UCSD-AML1 (cell line): ENCODE data around the gene GPC5.

Experiments
- DNase-seq: peaks from one replicate; lab custom pipeline; 2025; ENCODE audit not compliant: unreplicated experiment; lab: John Stamatoyannopoulos, UW

GPC5 gene

GRCh38 chr13:92312823-92313222, 914.4 kb downstream of the GPC5 start:
- no peak for DNase-seq

DNA sequence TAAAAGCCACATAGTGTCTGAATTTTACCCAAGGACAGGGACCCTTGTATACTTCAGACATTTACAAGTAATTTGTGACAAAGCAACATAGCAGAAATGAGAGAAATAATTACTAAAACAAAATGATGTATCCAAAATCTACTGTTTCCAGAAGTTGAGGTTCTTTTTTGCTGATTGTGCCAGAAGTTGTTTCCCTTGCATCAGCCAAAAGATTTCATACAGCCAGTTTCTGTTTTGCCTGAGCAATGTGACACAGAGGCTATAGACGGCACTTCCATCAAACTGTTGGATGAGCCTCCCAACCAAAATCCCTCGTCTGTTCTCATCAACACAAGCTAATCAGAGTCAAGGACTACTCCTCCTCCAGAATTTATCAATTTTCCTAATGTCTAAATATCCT, 915.0 kb downstream of the GPC5 start:
- DNase-seq, result no peak

GRCh38 chr13:92315265-92315664, 916.8 kb downstream of the GPC5 start:
- no peak for DNase-seq

DNA sequence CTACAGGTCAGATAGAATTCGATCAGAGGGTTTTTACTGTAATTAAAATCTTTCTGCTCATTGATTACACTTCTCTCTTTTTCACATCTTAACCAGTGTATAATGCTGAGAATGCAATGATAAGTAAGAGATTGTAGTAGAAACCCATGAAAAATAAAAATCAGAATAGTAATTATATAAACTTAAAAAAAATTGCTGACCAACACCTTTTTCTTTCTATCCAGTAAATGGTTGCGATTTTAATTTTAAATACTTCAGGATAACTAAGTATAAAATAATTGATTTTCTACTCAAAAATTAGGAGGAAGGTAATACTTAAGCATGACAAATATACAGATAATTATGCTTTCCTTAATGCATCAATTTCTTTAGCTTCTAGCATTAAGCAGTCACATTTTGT, 917.6 kb downstream of the GPC5 start:
- DNase-seq, result no peak

DNA sequence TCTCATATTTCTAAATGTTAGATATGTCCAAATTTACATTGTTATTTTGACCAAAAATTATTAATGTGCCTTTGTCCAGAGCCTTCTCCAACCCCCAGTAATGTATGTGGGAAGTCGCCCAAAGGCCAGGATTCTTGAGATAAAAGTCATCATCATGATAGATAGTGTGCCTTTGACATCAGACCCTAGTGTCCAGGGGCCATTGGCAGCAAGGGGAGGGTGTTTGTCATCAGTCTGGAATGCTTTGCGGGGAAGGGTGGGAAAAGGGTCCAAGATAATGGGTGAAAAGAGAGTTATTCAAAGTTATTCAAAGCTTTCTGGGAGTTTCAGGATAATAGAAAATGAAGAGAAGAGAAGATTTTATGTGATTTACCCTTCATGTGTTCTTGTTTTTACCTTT, 918.6 kb downstream of the GPC5 start:
- DNase-seq, result no peak

- DNase-seq, result no peak
These were observed 921.9 kb downstream of the GPC5 start for GRCh38 chr13:92320323-92320722.

DNA sequence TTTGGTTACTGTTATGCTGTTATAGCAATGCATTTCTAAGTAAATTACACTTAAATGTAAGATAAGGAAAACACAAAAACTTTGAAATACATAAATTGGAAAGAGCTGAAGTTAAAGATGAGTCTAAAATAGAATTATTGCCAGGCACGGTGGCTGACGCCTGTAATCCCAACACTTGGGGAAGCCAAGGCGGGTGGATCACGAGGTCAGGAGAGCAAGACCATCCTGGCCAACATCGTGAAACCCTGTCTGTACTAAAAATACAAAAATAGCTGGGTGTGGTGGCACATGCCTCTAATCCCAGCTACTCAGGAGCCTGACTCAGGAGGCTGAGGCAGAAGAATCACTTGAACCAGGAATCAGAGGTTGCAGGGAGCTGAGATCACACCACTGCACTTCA, 922.8 kb downstream of the GPC5 start:
- DNase-seq, result no peak

- DNase-seq, result no peak
These were observed 947.2 kb downstream of the GPC5 start for GRCh38 chr13:92345627-92346026.

GRCh38 chr13:92346046-92346445, 947.6 kb downstream of the GPC5 start:
- no peak for DNase-seq

GRCh38 chr13:92354583-92354982, 956.2 kb downstream of the GPC5 start:
- DNase-seq, result no peak

DNA sequence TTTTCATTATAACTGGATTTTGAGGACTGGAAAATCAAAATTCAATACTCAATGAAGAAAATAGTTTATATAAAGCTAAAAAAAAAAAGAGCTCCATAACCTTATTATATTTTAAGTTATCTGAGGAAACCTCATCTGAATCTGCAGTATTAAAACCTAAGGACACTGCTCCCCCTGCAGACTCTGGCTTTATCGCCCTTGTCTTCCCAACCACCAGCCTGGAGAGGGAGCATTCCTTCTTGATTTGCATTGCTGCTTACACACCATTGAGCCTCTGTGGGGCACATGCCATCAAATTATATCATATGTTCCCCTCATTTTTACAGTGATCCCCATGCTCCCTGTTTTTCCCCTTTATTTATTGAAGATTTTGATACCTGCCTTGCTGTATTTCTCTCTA, 956.8 kb downstream of the GPC5 start:
- peak; percentile 14 for DNase-seq

GRCh38 chr13:92362717-92363116, 964.3 kb downstream of the GPC5 start:
- DNase-seq, result no peak

GRCh38 chr13:92365904-92366303, 967.5 kb downstream of the GPC5 start:
- no peak for DNase-seq

DNA sequence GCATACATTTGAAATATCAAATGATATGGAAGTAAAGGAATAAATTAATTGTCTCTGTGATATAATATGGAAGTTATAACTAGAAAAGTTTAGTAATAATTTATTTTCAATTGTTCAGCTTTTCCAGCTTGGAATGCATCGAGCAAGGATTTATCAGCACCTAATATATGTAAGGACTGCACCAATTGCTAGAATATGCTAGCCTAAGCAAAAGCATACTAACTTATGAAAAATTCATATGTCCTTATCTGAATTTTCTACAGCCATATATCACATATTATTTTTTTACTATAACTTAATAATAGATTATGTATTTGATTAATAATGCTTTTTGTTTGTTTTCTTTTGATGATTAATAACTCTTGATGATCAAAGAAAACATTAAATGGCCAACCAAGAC, 979.0 kb downstream of the GPC5 start:
- DNase-seq, result no peak

- DNase-seq, result no peak
These were observed 981.0 kb downstream of the GPC5 start for GRCh38 chr13:92379371-92379770.

GRCh38 chr13:92384410-92384809, 986.0 kb downstream of the GPC5 start:
- no peak for DNase-seq

GRCh38 chr13:92387245-92387644, 988.8 kb downstream of the GPC5 start:
- no peak for DNase-seq

- DNase-seq, result no peak
These were observed 991.8 kb downstream of the GPC5 start for GRCh38 chr13:92390217-92390616.

DNA sequence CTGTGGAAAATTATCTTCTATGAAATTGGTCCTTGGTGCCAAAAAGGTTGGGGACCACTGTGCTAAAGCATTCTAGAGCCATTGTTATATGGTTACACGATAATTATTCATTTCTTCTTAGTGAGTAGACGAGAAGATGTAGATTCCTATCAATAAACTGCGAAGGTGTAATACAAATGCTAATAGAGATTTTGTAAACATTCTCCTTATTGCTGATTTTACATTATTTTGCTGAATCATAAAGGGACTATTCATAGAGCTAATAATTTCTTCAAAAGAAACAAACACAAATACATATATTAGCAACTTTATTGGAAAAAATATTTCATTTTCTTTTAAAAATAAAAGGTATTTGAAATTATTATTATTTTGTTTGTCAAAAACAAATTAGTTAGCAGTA, 1005.2 kb downstream of the GPC5 start:
- DNase-seq, result no peak

DNA sequence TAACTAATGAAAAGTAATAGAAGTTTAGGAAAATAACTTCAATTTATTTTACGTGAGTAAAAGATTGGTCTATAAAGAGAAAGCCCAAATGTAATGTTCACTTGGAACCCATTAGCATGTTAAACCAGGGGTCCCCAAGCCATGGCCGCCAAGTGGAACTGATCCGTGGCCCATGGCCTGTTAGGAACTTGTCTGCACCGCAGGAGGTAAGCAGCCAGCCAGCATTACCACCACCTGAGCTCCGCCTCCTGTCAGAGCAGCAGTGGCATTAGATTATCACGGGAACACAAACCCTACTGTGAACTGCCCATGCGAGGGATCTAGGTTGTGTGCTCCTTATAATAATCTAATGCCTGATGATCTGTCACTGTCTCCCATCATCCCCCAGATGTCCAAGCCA, 1009.4 kb downstream of the GPC5 start:
- no peak for DNase-seq

- no peak for DNase-seq
These were observed 1014.1 kb downstream of the GPC5 start for GRCh38 chr13:92412481-92412880.

- DNase-seq, result no peak
These were observed 1014.6 kb downstream of the GPC5 start for GRCh38 chr13:92412996-92413395.

GRCh38 chr13:92413452-92413851, 1015.0 kb downstream of the GPC5 start:
- DNase-seq, result no peak

DNA sequence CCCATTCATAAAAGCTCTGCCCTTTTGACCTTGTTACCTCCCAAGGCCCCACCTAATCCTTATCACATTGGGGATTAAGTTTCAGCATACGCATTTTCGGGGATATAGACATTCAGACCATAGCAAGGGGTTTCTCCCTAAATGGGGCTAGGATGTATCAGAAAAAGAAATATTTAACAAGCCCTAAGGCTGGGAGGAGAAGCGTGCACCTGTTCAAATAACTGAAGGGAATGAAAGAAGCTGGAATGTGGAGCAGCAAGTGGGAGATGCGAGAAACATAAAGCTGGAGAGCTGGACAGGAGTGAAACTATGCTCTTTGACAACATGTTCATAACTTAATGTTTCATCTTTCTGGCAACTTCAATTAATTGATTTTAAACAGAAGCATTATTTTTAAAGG, 1016.4 kb downstream of the GPC5 start:
- DNase-seq, result no peak
